Endothelial cell (in vitro differentiated cells): ENCODE measurements around the gene IFT172. TPM values are rescaled to one million over a fixed set of nuclear protein-coding genes. Genes with fewer than 3 reads are reported as not detected.

Source experiments
- DNase-seq: peaks from one replicate; pipeline ENCODE4 v3.0.0; 2021; ENCODE audit warnings: low spot score
- H3K27ac Mint-ChIP-seq: one replicate; pipeline ENCODE4 v1.8.0; 2021; ENCODE audit warnings: mixed read lengths, inconsistent platforms; ENCODE audit not compliant: unreplicated experiment
- H3K27me3 Mint-ChIP-seq: one replicate; pipeline ENCODE4 v1.8.0; 2021; ENCODE audit warnings: mild to moderate bottlenecking, moderate library complexity, mixed read lengths, inconsistent platforms; ENCODE audit not compliant: unreplicated experiment
- H3K36me3 Mint-ChIP-seq: one replicate; pipeline ENCODE4 v1.8.0; 2021; ENCODE audit warnings: mild to moderate bottlenecking, low read depth, mixed read lengths, inconsistent platforms; ENCODE audit not compliant: unreplicated experiment
- H3K4me1 Mint-ChIP-seq: one replicate; pipeline ENCODE4 v1.8.0; 2021; ENCODE audit warnings: mild to moderate bottlenecking, mixed read lengths, inconsistent platforms; ENCODE audit not compliant: unreplicated experiment
- H3K4me3 Mint-ChIP-seq: one replicate; pipeline ENCODE4 v1.8.0; 2021; ENCODE audit warnings: mild to moderate bottlenecking, mixed read lengths, inconsistent platforms; ENCODE audit not compliant: unreplicated experiment
- H3K9me3 Mint-ChIP-seq: one replicate; pipeline ENCODE4 v1.8.0; 2021; ENCODE audit warnings: mixed read lengths, inconsistent platforms; ENCODE audit not compliant: unreplicated experiment
- total RNA-seq: library from RNA; stranded (reverse); fragmentation: NEBNext Ultra II Directional; extraction: Animal tissue kit (Norgen Biotek cat#: 25700); gene quantifications from one replicate; pipeline ENCODE4 v1.2.1, GENCODE V29; 2021; ENCODE audit not compliant: unreplicated experiment
- TF ChIP-seq, protein P1 (sequence below): fragments of 200-600 bp; sonication (generic); IDR thresholded peaks from one replicate; pipeline ENCODE4 v1.5.0; 2021; ENCODE audit warnings: antibody characterized with exemption; ENCODE audit not compliant: unreplicated experiment

The IFT172 gene
- total RNA-seq, 1 donor from 2014 or later, result 32.2 TPM

DNA sequence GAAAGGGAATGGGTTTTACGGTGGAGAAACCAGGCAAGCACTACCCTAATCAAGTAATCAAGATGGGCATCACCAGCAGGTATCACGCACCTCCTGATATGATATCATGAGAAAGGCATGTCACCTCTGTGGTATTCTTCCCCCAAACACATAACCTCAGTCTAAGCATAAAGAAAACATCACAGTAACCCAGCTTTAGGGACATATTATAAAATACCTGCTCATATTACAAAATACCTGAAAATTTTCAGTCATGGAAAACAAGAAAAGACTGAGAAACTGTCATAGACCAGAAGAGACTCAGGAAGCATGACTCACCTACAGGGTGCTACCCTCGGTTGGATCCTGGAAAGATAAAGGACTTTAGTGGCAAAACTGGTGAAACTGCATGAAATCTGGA is 37.6 kb upstream of the IFT172 start:
- no peak overlapping the region for H3K4me3 Mint-ChIP-seq
- TF ChIP-seq, protein P1, sequence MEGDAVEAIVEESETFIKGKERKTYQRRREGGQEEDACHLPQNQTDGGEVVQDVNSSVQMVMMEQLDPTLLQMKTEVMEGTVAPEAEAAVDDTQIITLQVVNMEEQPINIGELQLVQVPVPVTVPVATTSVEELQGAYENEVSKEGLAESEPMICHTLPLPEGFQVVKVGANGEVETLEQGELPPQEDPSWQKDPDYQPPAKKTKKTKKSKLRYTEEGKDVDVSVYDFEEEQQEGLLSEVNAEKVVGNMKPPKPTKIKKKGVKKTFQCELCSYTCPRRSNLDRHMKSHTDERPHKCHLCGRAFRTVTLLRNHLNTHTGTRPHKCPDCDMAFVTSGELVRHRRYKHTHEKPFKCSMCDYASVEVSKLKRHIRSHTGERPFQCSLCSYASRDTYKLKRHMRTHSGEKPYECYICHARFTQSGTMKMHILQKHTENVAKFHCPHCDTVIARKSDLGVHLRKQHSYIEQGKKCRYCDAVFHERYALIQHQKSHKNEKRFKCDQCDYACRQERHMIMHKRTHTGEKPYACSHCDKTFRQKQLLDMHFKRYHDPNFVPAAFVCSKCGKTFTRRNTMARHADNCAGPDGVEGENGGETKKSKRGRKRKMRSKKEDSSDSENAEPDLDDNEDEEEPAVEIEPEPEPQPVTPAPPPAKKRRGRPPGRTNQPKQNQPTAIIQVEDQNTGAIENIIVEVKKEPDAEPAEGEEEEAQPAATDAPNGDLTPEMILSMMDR, result no peak
- peaks cover 1% of the 10 kb centered on the region for H3K27me3 Mint-ChIP-seq
- no peak overlapping the region for H3K27ac Mint-ChIP-seq
- no peaks in the 10 kb centered on the region for H3K36me3 Mint-ChIP-seq
- DNase-seq, result no peak
- peaks cover 2% of the 10 kb centered on the region for H3K4me1 Mint-ChIP-seq
- H3K9me3 Mint-ChIP-seq, result no peaks in the 10 kb centered on the region

DNA sequence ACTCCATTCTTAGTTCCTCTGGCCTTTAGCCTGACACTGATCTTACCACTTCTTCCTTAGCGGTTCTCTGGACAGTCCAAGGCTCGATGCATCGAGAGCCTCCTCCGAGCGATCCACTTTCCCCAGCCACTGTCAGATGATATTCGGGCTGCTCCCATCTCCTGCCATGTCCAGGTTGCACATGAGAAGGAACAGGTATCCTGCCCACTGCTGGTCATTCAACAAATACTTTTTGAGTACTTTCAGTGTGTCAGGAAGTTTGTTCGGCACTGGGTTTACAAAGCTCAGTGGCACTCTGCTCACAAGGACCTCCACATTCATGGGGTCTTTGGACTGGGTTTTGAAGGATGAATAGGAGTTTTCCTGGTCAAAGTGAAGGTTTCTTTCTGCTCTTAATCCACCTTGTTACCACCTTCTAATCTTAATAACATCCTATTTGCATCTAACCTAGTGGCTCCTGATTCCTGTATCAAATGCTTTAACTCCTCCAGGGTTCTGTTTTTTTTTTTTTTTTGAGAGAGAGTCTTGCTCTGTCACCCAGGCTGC is 32.9 kb upstream of the IFT172 start:
- Mint-ChIP-seq H3K4me1 (no peaks in the 10 kb centered on the region), H3K9me3 (no peaks in the 10 kb centered on the region), H3K4me3 (no peak overlapping the region), H3K27me3 (peaks cover 2% of the 10 kb centered on the region), H3K36me3 (no peaks in the 10 kb centered on the region), H3K27ac (no peak overlapping the region)
- DNase-seq, result no peak
- TF ChIP-seq, protein P1, result no peak

DNA sequence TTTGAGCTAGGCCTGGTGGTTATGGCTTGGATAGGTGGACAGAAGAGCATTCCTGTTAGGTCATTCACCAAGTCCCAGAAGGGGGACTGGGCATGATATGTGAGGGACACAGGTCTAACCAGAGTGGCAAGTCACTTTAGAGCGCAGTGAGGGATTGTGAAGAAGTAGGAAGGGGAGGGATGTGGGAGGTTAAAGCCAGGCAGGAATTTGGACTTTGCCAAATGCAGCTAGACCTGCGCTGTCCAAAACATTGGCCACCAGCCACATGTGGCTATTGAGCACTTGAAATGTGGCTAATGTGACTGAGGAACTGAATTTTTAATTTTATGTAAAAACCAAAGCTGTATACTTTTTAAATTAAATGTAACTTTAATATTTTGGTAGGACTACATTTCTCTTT is 30.8 kb upstream of the IFT172 start:
- TF ChIP-seq, protein P1, result no peak
- no peak for DNase-seq
- Mint-ChIP-seq H3K36me3 (no peaks in the 10 kb centered on the region), H3K27me3 (peaks cover 2% of the 10 kb centered on the region), H3K27ac (no peak overlapping the region), H3K4me3 (no peak overlapping the region), H3K9me3 (no peaks in the 10 kb centered on the region), H3K4me1 (no peaks in the 10 kb centered on the region)

DNA sequence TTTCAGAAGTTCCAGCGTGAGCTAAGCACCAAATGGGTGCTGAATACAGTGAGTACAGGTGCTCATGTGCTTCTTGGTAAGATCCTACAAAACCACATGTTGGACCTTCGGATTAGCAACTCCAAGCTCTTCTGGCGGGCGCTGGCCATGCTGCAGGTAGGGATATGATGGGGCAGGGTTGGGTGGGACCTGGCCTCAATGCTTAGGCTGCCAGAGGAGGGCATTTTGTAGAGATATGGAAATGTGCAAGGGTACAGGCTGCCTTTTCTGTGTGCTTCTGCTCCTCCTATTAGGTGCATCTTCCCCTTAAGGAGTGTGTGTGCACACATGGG is 29.2 kb upstream of the IFT172 start:
- no peak for DNase-seq

DNA sequence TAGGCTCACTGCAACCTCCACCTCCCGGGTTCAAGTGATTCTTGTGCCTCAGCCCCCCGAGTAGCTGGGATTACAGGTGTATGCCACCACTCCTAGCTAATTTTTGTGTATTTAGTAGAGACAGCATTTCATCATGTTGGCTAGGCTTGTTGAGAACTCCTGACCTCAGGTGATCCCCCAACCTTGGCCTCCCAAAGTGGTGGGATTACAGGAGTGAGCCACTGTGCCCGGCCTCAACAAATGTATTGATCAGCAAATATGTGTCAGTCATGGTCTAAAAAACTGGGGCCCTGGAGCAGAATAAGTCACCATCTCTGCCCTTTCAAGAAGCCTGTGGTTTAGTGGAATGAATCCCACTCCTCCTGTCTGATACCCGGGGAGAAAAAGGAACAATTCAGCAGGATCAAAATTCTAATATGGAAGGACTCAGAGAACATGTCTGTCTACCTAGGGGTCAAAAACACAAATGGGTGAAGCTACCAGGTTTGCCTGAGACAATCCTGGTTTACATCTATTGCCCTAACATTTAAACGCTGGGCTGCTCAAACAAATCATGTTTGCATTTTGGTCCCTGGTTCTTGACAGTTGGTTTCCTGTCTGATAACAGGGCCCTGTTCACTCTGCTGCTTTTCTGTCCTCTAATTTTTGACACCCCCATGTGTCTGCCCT is 28.7 kb upstream of the IFT172 start:
- Mint-ChIP-seq H3K4me1 (no peaks in the 10 kb centered on the region), H3K27ac (no peak overlapping the region), H3K27me3 (peaks cover 2% of the 10 kb centered on the region), H3K36me3 (no peaks in the 10 kb centered on the region), H3K9me3 (no peaks in the 10 kb centered on the region), H3K4me3 (no peak overlapping the region)
- no peak for DNase-seq
- TF ChIP-seq, protein P1, result no peak

More for the DNA sequence above, 29.2 kb upstream of the IFT172 start:
- Mint-ChIP-seq H3K27me3 (peaks cover 2% of the 10 kb centered on the region), H3K9me3 (no peaks in the 10 kb centered on the region), H3K4me3 (no peak overlapping the region), H3K27ac (no peak overlapping the region), H3K4me1 (no peaks in the 10 kb centered on the region), H3K36me3 (no peaks in the 10 kb centered on the region)
- TF ChIP-seq, protein P1, result no peak
